Measurements from ENCODE around the gene MYBPC2.

- TF ChIP-seq CTCF (IDR thresholded peaks at IDR 0.05) (no peak), POLR2A (IDR thresholded peaks at IDR 0.05) (no peak)
Measured at GRCh38 chr19:50392759-50393158, 39.9 kb upstream of the MYBPC2 start.

All from thyroid gland (tissue), 4 donors.